Stimulated activated CD8-positive, alpha-beta memory T cell treated with anti-CD3 and anti-CD28 coated beads, Interleukin-4, amount 100 ng/mL, for 24 hours (primary cell): Measurements from ENCODE around the gene SOX15.
"Not testable (repeated sequence)": the region's sequence is repeated elsewhere in the genome, so short reads cannot be mapped to it uniquely, and the experiment has no call there.

ENCODE experiments used
- DNase-seq: peaks from one replicate; pipeline ENCODE4 v3.0.0-alpha.2; 2020; ENCODE audit warnings: low read depth

Gene SOX15

DNA sequence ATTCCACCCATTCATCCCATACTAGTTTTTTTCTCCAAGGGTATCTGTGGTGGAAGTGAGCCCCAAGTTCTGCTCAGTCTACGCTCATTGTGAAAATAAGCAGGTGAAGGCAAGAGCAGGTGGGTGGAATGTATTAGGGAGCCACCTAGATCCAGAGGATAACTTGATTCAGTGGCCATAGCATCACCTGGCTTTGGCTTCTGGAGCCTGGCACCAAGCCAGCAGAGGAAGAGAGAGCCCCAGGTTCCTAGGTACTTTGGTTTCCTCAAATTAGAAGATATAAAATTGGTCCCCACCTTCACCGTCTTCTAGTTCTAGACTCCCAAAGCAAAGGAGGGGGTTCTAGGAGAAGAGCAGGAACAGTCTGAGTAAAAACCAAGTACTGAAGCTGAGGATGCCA lies 20.7 kb upstream of the SOX15 start:
- no peak for DNase-seq

DNA sequence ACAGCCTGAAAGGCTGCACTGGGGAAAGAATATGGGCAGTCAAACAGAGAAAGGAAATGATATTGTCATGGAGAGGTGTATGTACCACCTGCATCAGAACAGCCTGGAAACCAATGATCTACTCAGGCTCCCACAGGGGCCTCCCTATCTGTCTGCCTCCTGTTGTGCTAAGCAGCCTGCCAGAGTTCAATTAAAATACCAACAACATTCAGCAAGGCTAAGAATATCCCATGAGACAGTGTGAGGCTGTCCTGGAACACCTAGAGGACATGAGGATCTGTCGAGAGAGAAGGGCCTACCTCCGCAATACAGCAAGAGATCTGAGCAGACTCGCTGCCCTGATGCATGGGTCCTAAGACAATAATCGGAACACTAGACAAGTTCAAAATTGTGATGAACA lies 16.4 kb upstream of the SOX15 start:
- no peak for DNase-seq

DNA sequence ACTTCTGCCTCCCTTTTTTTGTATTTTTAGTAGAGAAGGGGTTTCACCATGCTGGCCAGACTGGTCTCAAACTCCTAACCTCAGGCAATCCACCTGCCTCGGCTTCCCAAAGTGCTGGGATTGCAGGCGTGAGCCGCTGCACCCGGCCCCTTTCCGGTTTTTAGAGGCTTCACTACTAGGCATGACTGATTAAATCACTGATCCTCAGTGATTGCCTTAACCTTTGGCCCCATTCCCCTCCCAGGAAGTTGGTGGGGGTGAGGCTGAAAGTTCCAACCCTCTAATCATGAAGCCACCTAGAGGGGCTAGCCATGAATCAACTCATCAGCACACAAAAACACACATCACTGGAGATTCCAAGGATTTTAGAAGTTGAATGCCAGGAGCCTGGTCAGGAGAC lies 7.7 kb upstream of the SOX15 start:
- DNase-seq, result not testable (repeated sequence)

DNA sequence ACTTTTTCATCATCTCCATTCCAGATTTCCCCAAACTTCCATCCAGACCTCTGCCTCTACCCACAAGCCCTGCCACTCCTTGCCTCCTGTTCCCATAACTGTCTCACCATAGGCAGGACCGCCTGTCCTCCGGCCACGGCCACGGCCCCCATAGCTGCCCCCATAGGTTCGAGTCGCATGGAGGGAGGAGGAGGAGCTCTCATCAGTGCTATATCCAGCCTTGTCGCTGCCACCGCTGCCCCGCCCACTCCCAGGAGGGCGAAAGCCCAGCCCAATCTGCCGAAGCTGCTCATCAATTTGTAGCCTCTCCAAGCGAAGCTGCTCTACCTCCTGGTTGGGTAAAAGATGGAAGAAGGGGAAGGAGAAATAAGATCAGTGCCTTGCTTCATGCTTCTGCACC lies 3.4 kb upstream of the SOX15 start:
- no peak for DNase-seq

DNA sequence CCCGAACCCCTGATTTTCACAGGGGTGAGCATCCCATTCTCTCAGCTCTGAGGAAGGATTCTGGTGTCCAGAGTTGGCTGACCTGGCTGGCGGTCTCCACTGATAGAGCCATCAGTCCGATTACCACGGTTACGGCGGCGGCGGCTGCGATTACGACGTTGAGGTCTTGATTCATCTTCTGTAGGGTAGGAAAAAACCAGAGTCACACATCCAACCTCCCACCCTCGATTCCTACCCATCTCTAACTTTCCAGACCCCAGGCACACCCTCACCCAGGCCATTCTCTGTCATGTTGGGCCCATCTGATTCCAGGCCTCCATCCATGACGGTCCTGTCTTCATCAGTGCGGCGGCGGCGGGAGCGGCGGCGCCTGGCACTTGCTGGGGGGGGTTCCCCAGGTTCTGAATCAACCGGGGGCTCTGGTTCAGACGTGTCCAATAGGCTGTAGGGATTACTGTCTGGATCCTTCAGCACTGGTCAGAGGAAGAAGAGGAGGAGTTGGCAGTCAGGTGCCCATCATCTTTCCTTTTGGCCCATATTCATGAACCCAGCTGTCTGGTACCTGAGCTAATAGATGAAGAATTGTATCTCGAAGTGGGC lies 2.6 kb upstream of the SOX15 start:
- DNase-seq, result no peak

DNA sequence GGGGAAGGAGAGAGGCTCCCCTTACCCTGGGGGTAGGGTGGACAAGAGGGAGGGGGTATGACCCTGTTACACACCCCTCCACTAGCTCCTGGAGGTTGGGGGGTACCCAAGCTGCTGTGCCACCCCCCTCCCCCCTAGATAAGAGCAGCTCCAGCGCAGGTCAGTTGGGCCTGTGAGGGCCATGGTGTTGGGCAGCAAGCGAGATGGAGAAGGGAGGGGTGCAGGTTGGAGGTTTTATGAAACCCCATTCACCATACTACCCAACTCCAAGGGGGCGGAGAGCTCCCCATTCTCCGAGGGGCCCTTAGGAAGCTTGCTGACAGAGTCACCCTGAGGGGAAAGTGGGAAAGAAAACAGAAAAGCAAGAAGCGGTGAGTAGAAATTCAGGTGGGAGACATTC lies 1.7 kb upstream of the SOX15 start:
- DNase-seq, result no peak

DNA sequence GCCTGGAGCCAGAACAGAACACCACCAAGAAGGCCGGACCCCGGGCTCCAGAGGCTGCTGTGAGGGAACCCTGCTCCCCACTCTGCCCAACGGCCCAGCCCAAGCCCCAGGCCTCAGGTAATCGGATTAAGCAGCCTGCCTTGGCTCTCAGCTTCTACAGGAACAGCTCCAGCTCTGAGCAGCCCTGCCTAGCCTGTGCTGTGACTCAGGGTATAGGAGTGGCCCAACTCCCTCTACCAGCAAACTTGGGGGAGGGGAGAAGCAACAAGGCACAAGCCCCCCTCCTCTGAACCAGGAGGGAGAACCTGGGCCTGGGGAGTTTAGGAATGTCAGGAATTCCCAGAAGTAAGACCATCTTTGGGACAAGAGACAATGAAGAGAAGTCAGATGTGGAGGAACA lies 849 bp upstream of the SOX15 start:
- DNase-seq, result no peak

DNA sequence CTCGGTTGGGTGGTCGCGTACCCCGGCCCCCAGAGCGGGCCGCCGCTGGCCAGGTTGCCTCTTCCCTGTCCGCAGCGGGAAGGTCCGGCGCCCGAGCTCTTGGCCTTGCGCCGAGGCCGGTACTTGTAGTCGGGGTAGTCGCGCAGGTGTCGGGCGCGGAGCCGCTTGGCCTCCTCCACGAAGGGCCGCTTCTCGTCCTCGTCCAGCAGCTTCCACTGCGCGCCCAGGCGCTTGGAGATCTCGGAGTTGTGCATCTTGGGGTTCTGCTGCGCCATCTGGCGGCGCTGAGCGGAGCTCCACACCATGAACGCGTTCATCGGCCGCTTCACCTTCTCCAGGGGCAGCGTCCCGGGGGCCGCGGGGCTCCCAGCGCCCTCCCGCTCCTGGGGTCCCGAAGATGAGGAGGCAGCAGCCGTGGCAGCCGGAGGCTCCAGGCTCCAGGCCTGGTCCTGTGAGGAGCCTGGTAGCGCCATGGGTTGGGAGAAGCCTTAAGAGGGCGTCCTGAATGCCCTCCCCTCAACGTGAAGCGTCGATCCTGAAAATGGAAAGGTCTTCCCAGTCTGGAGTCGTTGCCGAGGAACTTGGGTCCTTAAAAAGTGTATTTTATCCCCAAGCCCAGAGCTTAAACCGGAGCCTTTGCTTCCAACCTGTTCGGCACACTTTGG lies 558 bp downstream of the SOX15 start:
- DNase-seq, result peak; percentile 49

DNA sequence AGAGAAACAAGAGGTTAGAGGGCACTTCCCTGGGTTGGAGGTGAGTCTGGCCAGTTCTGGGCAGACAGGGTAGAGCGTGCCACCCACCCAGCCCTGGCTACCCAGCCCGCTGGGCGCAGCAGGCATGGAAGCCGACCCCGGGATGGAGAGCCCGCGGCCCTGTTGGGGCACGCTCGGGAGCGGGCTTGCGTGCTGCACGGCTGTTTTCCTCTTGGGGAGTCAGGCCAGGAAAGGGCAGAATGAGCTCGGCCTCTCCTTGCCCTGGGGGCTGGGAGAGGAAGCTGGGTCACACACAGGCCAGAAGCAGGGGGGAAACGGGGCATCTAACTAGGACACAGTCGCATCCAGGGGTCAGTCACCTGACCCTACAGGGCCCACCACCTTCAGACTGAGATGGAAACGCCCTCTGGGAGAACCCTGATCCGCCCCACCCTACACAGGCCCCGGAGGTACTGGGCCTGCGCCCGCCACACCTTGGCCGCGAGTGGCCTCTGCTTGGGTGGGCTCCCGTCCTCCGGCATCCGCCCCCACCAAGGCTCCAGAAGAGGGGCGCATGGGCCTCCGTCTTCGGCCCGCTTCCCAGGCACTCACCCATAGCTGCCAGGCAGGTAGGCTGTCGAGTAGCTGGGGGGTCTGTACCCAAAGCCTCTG lies 1.2 kb downstream of the SOX15 start:
- no peak for DNase-seq

DNA sequence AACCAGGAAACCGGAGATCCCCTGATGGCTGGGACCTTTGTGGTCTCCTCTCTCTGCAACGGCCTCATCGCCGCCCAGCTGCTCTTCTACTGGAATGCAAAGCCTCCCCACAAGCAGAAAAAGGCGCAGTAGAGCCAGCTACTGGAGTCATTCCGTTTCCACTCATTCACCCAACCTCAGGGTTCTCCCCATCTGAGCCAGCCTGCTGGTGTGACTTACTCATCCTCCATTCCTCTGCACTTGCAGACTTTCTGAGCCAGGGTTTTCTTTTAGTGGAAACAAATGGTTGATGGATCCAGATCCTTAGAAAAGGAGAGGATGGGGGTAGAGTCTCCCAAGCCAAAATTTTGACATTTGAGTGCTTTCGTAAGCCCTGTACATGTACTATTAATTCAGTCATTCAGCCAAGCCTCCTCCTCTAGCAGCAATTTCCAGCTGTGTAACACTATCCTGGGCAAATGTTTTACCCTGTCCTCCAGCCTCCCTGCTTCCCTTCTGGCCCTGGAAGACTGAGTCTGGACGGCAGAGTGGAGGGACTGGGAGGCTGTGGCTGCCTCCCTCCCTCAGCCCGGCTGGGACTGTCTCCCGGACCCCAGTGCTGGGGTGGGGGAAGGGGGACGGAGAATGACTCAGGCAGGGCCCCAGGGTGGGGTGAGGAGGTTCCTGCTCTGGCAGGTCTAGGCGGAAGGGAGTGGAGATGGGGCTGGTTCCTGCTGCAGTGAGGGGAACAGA lies 2.3 kb downstream of the SOX15 start:
- no peak for DNase-seq

DNA sequence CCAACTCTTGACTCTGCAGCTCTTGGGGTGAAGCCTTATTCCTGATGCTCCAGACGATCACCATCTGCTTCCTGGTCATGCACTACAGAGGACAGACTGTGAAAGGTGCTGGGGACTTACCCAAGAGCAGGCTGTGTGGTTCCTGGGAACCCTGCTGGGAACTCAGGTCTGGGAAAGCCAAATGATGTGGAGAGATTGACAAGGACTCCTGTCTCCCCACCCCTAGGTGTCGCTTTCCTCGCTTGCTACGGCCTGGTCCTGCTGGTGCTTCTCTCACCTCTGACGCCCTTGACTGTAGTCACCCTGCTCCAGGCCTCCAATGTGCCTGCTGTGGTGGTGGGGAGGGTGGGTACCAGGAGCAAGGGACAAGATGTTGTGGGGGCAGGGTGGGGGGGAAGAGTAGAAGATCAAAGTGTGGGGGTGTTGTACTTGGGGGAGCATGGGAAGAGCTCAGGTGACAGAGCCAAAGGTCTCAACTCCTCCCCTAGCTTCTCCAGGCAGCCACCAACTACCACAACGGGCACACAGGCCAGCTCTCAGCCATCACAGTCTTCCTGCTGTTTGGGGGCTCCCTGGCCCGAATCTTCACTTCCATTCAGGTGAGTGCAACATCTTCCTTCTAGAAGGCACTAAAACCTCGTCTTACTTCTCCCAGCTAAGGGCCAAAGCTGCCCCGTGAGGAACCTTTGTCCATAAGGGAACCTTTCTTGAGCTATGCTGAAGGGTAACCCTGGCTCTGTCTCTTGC lies 3.0 kb downstream of the SOX15 start:
- DNase-seq, result no peak

DNA sequence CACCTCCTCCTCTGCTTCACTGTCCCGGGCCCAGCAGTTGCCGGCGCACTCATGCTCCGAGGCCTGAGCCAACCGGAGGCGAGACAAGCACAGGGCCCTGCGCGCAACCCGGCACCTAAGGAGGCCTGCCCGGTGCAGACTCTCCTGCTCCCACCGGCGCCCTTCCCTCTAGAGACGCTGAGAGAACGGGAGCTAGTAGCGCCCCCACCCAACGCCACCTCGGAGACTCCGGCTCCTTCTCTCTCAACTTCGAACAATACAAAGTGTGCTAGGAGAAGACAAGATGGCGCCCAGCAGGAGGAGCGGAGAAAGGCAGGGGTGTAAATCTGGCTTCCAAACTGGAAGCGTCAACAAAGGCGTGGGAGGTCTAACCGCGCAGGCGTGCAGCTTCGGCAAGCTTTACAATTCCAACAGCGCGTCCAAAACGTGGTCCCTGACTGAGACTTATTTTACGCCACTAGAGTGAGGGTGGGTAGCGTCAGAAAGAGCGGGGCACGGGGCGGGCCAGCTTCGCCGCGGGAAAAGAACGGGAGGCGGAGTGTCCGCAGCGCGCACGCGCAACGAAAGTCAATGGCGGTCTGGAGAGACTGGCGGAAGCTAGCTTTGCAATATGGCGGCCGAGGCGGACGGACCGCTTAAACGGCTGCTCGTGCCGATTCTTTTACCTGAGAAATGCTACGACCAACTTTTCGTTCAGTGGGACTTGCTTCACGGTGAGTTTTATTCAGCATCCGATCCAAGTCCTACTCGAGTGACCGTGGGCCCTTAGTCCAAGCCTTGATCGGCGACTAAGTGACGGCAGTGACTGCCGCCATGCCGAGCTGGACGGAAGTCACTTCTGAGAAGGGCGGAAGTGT lies 6.4 kb downstream of the SOX15 start, which contains the start of gene MPDU1:
TSS of gene MPDU1 (plus strand) at position 600 of the 857 bp plus-strand sequence. CDS start at position 611, 11 bp downstream.
- peak; percentile 93 for DNase-seq

DNA sequence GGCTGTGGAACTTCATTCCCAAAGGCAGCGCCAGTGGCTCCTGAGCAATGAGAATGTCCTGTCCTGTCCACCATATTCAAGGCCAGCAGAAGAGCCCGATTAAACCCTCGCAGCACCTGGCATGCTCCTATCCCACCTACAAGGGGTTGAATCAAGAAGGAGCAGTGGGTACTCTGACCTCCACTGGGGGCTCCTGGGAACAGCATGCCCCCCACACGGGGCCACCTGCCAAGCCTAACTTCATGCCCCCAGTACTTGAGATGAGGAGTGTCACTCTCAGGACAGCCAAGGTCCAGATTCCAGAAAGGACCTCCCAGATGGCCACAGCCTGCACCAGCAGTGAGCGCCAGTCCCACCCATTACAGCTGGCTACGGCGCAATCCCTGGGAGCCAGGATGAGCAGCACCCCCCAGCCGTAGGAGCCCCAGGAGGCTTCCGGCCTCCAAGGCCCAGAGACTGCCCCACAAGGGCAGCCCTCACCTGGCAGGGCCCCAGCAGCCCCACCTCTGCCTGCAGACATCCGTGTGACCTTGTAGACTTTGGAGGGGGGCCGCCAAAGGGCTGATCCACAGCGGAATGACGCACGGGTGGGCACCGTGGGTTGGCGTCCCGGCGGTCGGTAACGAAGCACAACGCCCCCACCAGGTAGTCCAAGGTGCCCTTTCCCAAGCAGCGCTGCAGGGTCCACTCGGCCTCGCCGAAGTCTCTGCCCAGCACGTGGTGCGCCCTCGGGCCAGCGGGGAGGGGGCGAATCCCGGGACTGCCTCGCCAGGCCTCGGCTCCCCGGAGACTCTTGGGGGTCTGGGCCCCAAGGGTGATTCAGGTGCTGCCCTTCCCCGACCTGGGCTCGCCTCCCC lies 7.3 kb downstream of the SOX15 start:
- no peak for DNase-seq

DNA sequence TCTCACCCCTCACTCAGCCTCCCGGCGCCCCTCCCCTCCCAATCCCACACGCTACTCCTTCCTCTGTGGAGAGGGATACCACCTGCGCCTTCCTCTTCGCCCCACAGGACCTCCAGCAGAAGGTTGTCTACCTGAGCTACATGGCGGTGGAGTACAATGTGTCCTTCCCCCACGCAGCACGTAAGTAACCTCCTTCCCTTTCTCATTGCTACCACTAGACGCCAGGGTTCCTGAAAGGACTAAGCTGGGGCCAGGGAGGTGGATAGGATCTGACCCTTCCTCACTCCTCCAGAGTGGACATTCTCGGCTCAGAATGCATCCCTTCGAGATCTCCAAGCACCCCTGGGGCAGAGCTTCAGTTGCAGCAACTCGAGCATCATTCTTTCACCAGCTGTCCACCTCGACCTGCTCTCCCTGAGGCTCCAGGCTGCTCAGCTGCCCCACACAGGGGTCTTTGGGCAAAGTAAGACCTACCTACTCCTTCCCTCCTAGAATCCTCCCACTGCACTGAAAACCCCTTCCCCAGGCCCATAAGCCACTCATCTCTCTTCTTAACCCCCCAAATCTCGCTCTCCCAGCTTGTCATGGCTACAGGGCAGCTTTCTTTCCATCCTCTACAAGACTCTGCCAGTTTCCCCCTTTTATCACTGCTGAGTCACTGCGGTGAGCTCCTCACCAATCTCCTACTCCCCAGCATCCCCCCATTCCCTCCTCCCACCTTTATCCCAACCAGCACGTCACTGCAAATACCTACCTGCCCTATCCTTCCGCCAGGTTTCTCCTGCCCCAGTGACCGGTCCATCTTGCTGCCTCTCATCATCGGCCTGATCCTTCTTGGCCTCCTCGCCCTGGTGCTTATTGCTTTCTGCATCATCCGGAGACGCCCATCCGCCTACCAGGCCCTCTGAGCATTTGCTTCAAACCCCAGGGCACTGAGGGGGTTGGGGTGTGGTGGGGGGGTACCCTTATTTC lies 9.0 kb downstream of the SOX15 start:
- no peak for DNase-seq

DNA sequence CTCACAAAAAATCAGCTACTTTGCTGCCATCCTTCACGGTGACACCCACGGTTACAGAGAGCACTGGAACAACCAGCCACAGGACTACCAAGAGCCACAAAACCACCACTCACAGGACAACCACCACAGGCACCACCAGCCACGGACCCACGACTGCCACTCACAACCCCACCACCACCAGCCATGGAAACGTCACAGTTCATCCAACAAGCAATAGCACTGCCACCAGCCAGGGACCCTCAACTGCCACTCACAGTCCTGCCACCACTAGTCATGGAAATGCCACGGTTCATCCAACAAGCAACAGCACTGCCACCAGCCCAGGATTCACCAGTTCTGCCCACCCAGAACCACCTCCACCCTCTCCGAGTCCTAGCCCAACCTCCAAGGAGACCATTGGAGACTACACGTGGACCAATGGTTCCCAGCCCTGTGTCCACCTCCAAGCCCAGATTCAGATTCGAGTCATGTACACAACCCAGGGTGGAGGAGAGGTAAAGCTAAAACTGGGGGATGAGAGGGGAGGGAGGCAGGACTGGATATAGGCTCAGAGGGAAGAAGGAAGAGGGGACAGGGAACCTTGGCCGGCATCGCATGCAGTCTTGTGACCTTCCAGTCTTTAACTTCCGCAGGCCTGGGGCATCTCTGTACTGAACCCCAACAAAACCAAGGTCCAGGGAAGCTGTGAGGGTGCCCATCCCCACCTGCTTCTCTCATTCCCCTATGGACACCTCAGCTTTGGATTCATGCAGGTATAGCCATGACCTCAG lies 9.9 kb downstream of the SOX15 start:
- DNase-seq, result no peak

DNA sequence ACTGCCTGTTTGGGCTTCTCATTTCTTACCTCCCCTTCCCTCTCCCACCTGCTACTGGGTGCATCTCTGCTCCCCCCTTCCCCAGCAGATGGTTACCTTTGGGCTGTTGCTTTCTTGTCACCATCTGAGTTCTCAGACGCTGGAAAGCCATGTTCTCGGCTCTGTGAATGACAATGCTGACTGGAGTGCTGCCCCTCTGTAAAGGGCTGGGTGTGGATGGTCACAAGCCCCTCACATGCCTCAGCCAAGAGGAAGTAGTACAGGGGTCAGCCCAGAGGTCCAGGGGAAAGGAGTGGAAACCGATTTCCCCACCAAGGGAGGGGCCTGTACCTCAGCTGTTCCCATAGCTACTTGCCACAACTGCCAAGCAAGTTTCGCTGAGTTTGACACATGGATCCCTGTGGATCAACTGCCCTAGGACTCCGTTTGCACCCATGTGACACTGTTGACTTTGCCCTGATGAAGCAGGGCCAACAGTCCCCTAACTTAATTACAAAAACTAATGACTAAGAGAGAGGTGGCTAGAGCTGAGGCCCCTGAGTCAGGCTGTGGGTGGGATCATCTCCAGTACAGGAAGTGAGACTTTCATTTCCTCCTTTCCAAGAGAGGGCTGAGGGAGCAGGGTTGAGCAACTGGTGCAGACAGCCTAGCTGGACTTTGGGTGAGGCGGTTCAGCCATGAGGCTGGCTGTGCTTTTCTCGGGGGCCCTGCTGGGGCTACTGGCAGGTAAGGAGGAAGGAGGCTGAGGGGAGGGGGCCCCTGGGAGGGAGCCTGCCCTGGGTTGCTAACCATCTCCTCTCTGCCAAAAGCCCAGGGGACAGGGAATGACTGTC lies 10.7 kb downstream of the SOX15 start, which contains the start of gene CD68:
TSS of gene CD68 (plus strand) at position 638 of the 833 bp plus-strand sequence. CDS start at position 678, 40 bp downstream.
- peak; percentile 60 for DNase-seq
